Measurements from ENCODE around the gene HYAL3. TPM values are rescaled to one million over a fixed set of nuclear protein-coding genes. Genes with fewer than 3 reads are reported as not detected.

Gene HYAL3
- total RNA-seq, 6 donors from 2014 or later = 0.33 to 5.7 (median 3.1) TPM

- H3K27ac ChIP-seq = peak overlapping the region; percentile 84 to 98 (median 96)
- H3K36me3 ChIP-seq = no peaks in the 10 kb centered on the region
- H3K4me1 ChIP-seq = peaks cover 67 to 81% (median 72%) of the 10 kb centered on the region in 4 donors
- WGBS, 2 donors = 73 to 90% methylated on average over 4 to 6 of the region's 6 CpGs
- peak overlapping the region in 2 of 4 donors; percentile 54 to 57 for H3K4me3 ChIP-seq
- H3K9me3 ChIP-seq = no peaks in the 10 kb centered on the region
- DNase-seq (no peak), ATAC-seq (ENCODE audit: low FRiP score in 2 of 2) (no peak)
- no peak for TF ChIP-seq POLR2AphosphoS5 (IDR thresholded peaks at IDR 0.05)
- TF ChIP-seq CTCF (IDR thresholded peaks at IDR 0.05) = no peak
- no peak for TF ChIP-seq EP300 (IDR thresholded peaks at IDR 0.05)
- peak in 1 of 4 donors; percentile 23 for TF ChIP-seq POLR2A (IDR thresholded peaks at IDR 0.05)
- no peaks in the 10 kb centered on the region for H3K27me3 ChIP-seq
These were observed 33.2 kb downstream of the HYAL3 start for GRCh38 chr3:50266017-50266416.

- Histone ChIP-seq H3K27me3 (no peaks in the 10 kb centered on the region), H3K27ac (peak overlapping the region; percentile 84 to 98 (median 96)), H3K4me3 (peak overlapping the region in 1 of 4 donors; percentile 57), H3K36me3 (no peaks in the 10 kb centered on the region), H3K4me1 (peaks cover 71 to 83% (median 75%) of the 10 kb centered on the region in 4 donors), H3K9me3 (no peaks in the 10 kb centered on the region)
- TF ChIP-seq POLR2A (IDR thresholded peaks at IDR 0.05) (no peak), POLR2AphosphoS5 (IDR thresholded peaks at IDR 0.05) (no peak), EP300 (IDR thresholded peaks at IDR 0.05) (no peak), CTCF (IDR thresholded peaks at IDR 0.05) (no peak)
- no peak for ATAC-seq (ENCODE audit: low FRiP score in 2 of 2)
- 67% methylated on average over 1 of the region's 1 CpG; no CpG with 5 or more reads in 1 of the 2 donors for WGBS, 2 donors
- no peak for DNase-seq
These were observed 33.6 kb downstream of the HYAL3 start for GRCh38 chr3:50265571-50265970.

- TF ChIP-seq POLR2A (IDR thresholded peaks at IDR 0.05) = peak in 2 of 4 donors; percentile 29 to 69
- peak; percentile 5 to 30 for TF ChIP-seq POLR2AphosphoS5 (IDR thresholded peaks at IDR 0.05)
- TF ChIP-seq EP300 (IDR thresholded peaks at IDR 0.05) = no peak
- no peak for TF ChIP-seq CTCF (IDR thresholded peaks at IDR 0.05)
- Histone ChIP-seq H3K36me3 (no peaks in the 10 kb centered on the region), H3K27me3 (no peaks in the 10 kb centered on the region), H3K9me3 (no peaks in the 10 kb centered on the region), H3K4me3 (peak overlapping the region in 1 of 4 donors; percentile 57), H3K4me1 (peaks cover 69 to 85% (median 79%) of the 10 kb centered on the region in 4 donors), H3K27ac (peak overlapping the region; percentile 84 to 98 (median 96))
- 79 to 83% methylated on average over 1 to 2 of the region's 7 CpGs for WGBS, 2 donors
- DNase-seq = peak in 1 of 2 donors; percentile 48
- peak in 1 of 2 donors; percentile 0 for ATAC-seq (ENCODE audit: low FRiP score in 2 of 2)
These were observed 34.2 kb downstream of the HYAL3 start for GRCh38 chr3:50264964-50265485.

GRCh38 chr3:50264383-50264963 lies 34.7 kb downstream of the HYAL3 start:
- TF ChIP-seq POLR2AphosphoS5 (IDR thresholded peaks at IDR 0.05) = peak in 1 of 2 donors; percentile 26
- TF ChIP-seq CTCF (IDR thresholded peaks at IDR 0.05) = peak in 1 of 6 experiments; percentile 22
- peak in 1 of 4 donors; percentile 54 for TF ChIP-seq EP300 (IDR thresholded peaks at IDR 0.05)
- TF ChIP-seq POLR2A (IDR thresholded peaks at IDR 0.05) = no peak
- 34 to 44% methylated on average over 4 to 7 of the region's 7 CpGs for WGBS, 2 donors
- DNase-seq = peak; percentile 85 to 87
- H3K27me3 ChIP-seq = no peaks in the 10 kb centered on the region
- ATAC-seq (ENCODE audit: low FRiP score in 2 of 2) = peak; percentile 77 to 84
- H3K27ac ChIP-seq = peak overlapping the region; percentile 84 to 98 (median 96)
- H3K4me3 ChIP-seq = no peak overlapping the region
- peaks cover 0 to under 1% (median under 1%) of the 10 kb centered on the region in 4 donors for H3K36me3 ChIP-seq
- no peaks in the 10 kb centered on the region for H3K9me3 ChIP-seq
- peaks cover 68 to 86% (median 81%) of the 10 kb centered on the region in 4 donors for H3K4me1 ChIP-seq

Data from upper lobe of left lung (tissue), 6 donors.